ENCODE measurements around the gene GTPBP6.

GRCh38 chrX:274904-275475 is 43.6 kb downstream of the GTPBP6 start:
- TF ChIP-seq EZH2 (IDR thresholded peaks at IDR 0.05; ENCODE audit: borderline replicate concordance, low read length) (no peak), CTCF (IDR thresholded peaks at IDR 0.05; ENCODE audit: low read length) (no peak)

All from OCI-LY1 (cell line).